Measurements from ENCODE around the gene SMIM21.
A peak's percentile ranks its signal among the peaks of the same experiment; 100 is the strongest.

Gene SMIM21

GRCh38 chr18:75421656-75422055, 5.8 kb downstream of the SMIM21 start:
- no peak for DNase-seq

- no peak for DNase-seq
Observed at GRCh38 chr18:75418293-75419005, 9.1 kb downstream of the SMIM21 start.

GRCh38 chr18:75410611-75411010, 16.9 kb downstream of the SMIM21 start:
- DNase-seq = no peak

- no peak for DNase-seq
Observed at GRCh38 chr18:75409806-75410205, 17.7 kb downstream of the SMIM21 start.

- DNase-seq = no peak
Observed at GRCh38 chr18:75408554-75409506, 18.7 kb downstream of the SMIM21 start.

GRCh38 chr18:75407468-75408437, 19.8 kb downstream of the SMIM21 start:
- DNase-seq = no peak

GRCh38 chr18:75406491-75407445, 20.7 kb downstream of the SMIM21 start:
- DNase-seq = no peak

- DNase-seq = no peak
Observed at GRCh38 chr18:75405351-75405750, 22.2 kb downstream of the SMIM21 start.

GRCh38 chr18:75400366-75400765, 27.1 kb downstream of the SMIM21 start:
- peak; percentile 14 for DNase-seq

GRCh38 chr18:75395137-75395536, 32.4 kb downstream of the SMIM21 start:
- no peak for DNase-seq

- no peak for DNase-seq
Observed at GRCh38 chr18:75393721-75394120, 33.8 kb downstream of the SMIM21 start.

GRCh38 chr18:75392226-75392578, 35.3 kb downstream of the SMIM21 start:
- no peak for DNase-seq

GRCh38 chr18:75391279-75392225, 36.0 kb downstream of the SMIM21 start:
- no peak for DNase-seq

- no peak for DNase-seq
Observed at GRCh38 chr18:75390854-75391253, 36.6 kb downstream of the SMIM21 start.

GRCh38 chr18:75384144-75384543, 43.4 kb downstream of the SMIM21 start:
- DNase-seq = no peak

GRCh38 chr18:75378376-75379315, 48.9 kb downstream of the SMIM21 start:
- no peak for DNase-seq

- DNase-seq = no peak
Observed at GRCh38 chr18:75377926-75378325, 49.6 kb downstream of the SMIM21 start.

GRCh38 chr18:75377258-75377657, 50.2 kb downstream of the SMIM21 start:
- DNase-seq = no peak

- no peak for DNase-seq
Observed at GRCh38 chr18:75376004-75376403, 51.5 kb downstream of the SMIM21 start.

Data from NCI-H1694 treated with DMSO at 0.1 percent for 48 hours (cell line).